C4-2B (cell line): ENCODE measurements around the gene ATP6V0A1.

Experiments used
- CTCF ChIP-seq: fragments of 450-650 bp; conservative IDR thresholded peaks from 2 replicates; pipeline ENCODE4 v1.5.1; 2017; ENCODE audit warnings: mild to moderate bottlenecking
- ZFX ChIP-seq: fragments of 450-650 bp; IDR thresholded peaks from 2 replicates; pipeline ENCODE4 v1.6.1; 2017

GRCh38 chr17:42458497-42459255 is at the start of gene ATP6V0A1:
- TF ChIP-seq CTCF: no peak
- TF ChIP-seq ZFX: no peak
